DMS 273 (cell line): Measurements from ENCODE around the gene SLC38A6.

Experiments
- DNase-seq: peaks from one replicate; lab custom pipeline; 2025; ENCODE audit not compliant: unreplicated experiment; lab: John Stamatoyannopoulos, UW

Gene SLC38A6

GRCh38 chr14:60975551-60975950, 5.5 kb upstream of the SLC38A6 start:
- DNase-seq, result no peak

DNA sequence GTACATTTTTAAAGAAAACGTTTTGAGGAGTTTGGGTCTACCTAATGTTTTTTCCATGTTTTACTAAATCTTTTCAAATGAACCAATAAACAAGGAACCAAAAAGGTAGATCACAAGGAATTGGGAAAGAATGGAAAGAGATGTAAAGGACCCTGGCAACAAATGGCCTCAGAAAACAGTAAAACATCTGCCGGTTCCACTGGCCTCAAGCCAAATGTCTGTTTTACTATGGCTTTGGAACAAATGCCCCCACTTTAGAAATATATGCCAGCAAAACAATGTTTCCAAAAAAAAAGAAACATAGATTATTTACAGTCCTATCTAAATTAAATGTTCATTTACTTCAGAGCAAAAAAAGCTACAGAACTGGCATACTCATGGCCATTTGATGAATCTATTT, 3.2 kb upstream of the SLC38A6 start:
- DNase-seq, result peak; percentile 65

GRCh38 chr14:60981633-60982455, 799 bp downstream of the SLC38A6 start:
- DNase-seq, result peak; percentile 34

GRCh38 chr14:60984196-60984595, 3.2 kb downstream of the SLC38A6 start:
- no peak for DNase-seq

DNA sequence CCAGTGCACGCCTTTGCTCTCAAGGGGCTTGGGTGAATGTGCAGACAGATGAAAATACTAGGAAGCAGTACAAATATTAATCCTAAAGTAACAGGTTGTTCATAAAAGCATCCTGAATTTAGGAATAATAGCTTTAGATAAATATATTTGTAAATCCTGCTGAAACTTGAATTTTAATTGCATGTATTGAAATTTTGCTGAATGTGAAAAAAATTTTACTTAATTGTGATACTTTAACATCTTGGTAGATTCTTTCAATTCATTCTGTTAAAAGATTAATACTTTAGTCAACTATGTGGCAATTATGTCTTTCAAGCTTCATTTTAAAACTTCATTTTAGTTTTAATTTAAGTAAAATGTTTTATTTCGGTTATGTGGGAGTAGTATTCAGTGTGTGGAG, 5.5 kb downstream of the SLC38A6 start:
- DNase-seq, result no peak

DNA sequence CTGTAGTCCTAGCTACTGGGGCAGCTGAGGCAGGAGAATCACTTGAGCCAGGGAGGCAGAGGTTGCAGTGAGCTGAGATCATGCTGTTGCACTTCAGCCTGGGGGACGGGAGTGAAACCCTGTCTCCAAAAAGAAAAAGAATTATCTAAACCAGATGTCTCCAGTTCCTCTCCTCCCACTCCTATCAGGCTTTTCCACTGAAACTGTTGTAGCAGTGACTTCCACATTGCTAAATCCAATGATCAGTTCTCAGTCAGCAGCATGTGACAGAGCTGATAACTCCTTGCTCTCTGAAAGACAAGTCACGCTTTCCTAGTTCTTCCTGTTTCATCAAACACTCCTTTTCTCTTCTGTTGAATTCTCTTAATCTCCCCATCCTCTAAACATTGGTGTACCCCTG, 8.6 kb downstream of the SLC38A6 start:
- DNase-seq, result no peak

DNA sequence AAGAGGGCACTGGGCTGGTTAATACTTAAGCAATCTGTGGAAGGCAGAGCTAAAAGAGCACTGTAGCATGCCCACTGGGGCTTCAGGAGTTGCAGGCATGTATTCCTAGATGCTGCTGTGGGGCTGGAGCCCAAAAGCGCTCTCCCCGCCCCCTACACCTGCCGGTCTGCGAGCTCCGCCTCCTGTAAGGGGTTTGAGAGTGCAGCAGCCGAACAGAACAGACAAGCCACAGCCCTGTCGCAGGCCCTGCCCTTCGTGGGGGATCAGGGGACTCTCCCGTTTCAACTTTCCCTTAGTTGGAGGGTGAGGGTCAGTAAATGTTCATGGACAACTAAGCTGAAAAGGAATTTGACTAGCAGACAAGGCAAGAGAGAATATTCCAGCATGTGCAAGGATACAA, 17.6 kb downstream of the SLC38A6 start:
- no peak for DNase-seq

GRCh38 chr14:60999536-60999935, 18.5 kb downstream of the SLC38A6 start:
- DNase-seq, result no peak

DNA sequence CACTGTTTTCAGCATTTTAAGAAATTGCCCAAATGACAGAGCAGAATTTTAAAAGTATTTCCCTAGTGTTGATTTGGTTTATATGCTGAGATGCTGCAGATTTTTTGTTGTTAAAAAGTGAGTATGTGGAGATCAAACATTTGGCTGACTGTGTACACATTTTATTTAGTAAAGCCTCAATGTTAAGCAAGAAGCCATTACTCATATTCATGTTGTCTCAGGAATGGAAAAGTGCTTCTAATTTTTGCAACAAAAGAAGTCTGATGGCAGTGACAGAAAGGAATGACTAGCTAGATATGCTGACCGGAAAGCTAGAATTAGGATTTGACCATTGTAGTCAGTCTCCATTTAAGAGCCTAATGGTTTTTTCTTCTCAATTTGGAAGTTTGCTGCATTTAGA, 22.5 kb downstream of the SLC38A6 start:
- no peak for DNase-seq

DNA sequence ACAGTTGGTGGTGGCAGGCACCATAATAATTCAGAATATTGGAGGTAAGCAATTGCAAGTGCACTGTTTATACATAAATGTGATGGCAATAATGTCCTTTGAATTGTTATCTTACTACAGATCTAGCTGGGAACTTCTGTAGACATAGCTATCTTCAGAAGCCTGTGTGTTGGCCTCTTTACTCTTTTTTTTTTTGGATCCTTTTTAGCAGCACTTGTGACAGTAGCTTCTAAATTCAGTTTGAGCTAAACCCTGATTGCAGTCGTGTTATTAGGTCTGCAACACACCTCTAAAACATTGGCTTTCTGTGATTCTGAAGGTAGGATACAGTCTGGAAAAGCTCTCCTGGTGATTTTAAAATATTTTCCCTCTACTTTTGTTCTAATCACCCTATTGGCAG, 38.5 kb downstream of the SLC38A6 start:
- DNase-seq, result no peak

GRCh38 chr14:61025251-61026223, 44.5 kb downstream of the SLC38A6 start:
- DNase-seq, result peak; percentile 80

GRCh38 chr14:61026526-61026925, 45.5 kb downstream of the SLC38A6 start:
- no peak for DNase-seq

DNA sequence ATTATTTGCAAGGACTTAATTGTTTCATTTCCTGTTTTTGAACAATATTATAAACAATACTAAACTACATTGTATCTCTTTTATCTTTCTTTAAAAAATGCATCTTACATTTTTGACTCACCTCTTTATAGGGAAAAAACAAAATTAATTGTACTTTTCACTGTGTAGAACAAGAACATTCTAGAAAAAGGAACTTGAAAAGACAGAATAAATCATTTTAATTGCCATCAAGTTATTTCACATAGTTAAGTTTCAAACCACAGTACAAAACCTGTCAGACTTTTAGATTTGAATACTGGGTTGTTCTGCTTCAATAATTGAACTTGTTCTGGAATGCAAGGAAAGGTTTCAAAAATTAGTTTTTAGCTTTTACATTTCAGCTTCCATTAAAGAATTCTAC, 50.0 kb downstream of the SLC38A6 start:
- no peak for DNase-seq

DNA sequence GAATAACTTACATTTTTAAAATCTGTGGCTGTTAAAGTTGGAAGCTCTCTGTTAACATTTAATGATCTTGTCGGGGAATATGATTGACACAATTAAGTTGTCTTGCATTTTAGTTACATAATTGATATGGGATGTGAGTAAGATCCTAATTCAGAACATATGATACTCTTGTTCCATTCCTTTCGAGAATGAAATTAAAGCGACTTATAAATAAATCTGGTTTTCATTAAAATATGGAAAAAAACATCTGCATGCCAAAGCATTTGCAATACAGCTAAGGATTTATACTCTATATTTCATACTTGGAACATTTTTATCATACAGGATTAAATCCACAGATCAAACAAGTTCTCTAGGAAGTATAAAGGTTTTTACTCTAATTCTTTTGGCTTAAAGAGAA, 52.0 kb downstream of the SLC38A6 start:
- no peak for DNase-seq

GRCh38 chr14:61033855-61034254, 52.8 kb downstream of the SLC38A6 start:
- peak; percentile 17 for DNase-seq

GRCh38 chr14:61034416-61035120, 53.5 kb downstream of the SLC38A6 start:
- peak; percentile 86 for DNase-seq

- no peak for DNase-seq
Observed at GRCh38 chr14:61037215-61037614, 56.2 kb downstream of the SLC38A6 start.

- DNase-seq, result no peak
Observed at GRCh38 chr14:61041704-61042103, 60.7 kb downstream of the SLC38A6 start.

DNA sequence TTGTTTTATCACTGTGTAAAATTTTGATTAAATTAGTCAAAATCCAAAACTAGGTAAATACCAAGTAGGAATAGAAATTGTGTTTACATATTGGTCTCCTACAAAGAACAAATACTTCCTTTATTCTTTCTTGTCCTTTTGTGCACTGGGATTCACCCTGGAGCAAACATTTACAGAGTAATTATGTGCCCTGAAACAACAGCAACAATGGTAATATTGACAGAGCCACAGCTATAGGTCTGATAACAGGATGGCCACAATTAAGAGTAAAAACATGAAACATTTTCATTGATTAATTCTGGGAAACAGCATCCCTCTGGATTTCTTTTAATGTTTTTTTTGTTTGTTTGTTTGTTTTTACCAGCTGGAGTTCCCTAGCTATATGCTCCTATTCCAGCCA, 61.2 kb downstream of the SLC38A6 start:
- DNase-seq, result no peak

GRCh38 chr14:61043506-61043905, 62.5 kb downstream of the SLC38A6 start:
- DNase-seq, result no peak

DNA sequence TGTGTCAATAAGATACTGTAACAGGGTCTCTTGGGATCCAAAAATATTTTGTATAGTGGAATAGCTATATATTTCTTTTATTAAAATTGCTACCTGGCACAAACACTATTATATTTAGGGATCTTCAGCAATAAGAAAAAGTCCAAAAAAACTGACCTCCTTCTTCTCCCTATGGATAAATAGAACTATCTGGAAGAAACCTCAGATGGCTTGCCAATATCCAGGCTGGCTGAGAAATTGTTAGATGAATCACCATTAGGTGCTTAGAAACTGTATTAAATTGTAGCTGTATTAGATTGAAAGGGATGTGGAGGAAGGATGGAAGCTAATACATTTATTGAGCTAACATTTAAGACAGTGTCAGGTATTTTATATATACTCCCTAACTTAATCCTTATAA, 66.0 kb downstream of the SLC38A6 start:
- DNase-seq, result no peak
